Tongue (tissue), 2 donors: ENCODE data around the gene HOXA5. TPM values are rescaled to one million over a fixed set of nuclear protein-coding genes. Genes with fewer than 3 reads are reported as not detected.

Source experiments
- DNase-seq: peaks from one replicate; pipeline ENCODE4 v3.0.0-alpha.2; 2015
- total RNA-seq: library from RNA; depleted of rRNA; stranded (reverse); fragments of >200 nt; gene quantifications from one replicate; pipeline ENCODE4 v1.2.3, GENCODE V29; 2014

Gene HOXA5
- 0.21 TPM for total RNA-seq

DNA sequence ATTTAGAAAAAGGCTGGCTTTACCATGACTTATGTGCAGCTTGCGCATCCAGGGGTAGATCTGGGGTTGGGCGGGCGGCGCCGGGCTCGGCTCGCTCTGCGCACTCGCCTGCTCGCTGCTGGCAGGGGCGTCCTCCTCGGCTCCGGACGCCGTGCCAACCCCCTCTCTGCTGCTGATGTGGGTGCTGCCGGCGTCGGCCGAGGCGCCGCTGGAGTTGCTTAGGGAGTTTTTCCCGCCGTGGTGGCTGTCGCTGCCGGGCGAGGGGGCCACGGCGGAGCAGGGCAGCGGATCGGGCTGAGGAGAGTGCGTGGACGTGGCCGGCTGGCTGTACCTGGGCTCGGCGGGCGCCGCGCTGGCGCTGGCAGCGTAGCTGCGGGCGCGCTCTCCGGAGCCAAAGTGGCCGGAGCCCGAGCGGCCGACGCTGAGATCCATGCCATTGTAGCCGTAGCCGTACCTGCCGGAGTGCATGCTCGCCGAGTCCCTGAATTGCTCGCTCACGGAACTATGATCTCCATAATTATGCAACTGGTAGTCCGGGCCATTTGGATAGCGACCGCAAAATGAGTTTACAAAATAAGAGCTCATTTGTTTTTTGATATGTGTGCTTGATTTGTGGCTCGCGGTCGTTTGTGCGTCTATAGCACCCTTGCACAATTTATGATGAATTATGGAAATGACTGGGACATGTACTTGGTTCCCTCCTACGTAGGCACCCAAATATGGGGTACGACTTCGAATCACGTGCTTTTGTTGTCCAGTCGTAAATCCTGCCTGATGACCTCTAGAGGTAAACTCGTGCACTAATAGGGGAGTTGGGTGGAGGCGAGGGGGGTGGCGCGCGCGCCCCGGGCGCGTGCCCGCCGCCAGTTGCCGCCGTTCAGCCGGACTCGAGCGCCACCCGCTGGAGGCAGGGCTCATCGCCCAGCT is at the start of gene HOXA5:
Gene HOXA5 (minus strand): TSS at position 659 of the 927 bp plus-strand sequence. CDS start 74 bp downstream, at position 585.
- peak; percentile 56 for DNase-seq

DNA sequence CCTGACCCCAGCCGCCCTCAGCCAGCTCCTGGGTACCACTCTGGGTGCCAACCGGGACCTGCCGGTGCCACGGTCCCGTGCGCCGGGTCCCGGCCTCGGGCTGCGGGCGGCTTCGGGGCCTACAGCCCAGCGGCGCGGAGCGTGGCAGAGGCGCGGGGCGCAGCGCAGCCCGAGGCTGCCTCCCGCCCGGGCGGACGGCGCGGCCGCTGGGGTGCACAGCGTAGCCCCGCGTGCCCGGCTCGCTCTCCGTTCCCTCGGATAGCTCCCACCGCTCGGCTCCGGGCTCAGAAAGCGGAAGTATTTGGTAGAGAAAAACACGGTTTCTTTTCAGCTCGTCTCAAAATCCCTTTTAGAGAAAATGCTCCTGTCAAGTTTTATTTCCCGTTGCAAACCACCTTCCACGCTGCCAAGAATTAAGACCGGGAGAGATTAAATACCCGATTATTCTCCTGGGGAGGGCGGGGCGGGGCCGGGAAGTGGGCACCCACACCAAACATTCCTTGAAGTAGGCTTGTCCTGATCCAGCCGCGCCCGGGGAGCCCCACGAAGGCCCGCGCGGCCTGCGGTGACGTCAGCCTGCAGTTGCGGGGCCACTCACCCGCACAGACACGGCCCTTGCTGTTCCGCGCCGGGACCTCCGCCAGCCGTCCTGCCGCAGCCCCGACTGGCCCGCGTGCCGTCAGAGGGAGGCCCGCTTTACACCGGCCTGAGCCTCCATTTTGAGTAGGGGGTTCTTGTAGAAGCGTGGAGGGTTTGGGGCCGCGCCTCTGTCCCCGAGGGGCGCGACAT is 49.3 kb upstream of the HOXA5 start:
- peak; percentile 33 for DNase-seq

DNA sequence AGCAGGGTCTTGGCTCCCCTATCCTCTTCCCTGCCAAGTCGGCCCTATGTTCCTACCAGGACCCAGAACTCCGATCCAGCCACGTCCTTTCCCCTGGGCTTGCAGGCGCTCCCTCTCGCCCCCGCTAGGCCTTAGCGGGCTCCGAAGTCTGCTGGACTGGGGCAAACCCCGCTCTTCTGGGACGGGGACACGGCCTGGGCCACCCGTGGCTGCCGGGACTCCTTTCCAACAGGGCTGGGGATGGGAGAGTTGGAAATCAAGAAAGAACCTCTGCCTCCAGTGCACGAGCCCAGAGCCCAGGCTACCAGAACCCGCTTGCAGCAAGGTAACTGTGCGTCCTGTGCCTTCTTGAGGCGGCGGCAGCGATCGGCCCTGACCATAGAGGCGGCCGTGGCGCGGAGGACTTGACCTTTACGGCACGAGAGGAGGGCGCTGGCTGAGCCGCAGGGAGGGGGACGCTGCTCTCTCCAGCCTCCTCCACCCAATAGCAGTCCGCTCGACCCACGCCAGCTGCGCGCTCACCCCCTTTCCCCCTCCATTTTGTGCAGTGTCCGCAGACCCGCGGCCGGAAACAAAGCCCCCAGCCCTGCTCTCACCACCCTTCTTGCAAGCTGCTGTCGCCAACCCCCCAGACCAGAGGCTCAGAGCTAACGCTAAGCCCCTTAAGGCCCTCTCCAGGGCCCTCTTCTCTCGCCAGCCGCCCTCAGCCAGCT is 48.5 kb upstream of the HOXA5 start:
- DNase-seq: no peak

DNA sequence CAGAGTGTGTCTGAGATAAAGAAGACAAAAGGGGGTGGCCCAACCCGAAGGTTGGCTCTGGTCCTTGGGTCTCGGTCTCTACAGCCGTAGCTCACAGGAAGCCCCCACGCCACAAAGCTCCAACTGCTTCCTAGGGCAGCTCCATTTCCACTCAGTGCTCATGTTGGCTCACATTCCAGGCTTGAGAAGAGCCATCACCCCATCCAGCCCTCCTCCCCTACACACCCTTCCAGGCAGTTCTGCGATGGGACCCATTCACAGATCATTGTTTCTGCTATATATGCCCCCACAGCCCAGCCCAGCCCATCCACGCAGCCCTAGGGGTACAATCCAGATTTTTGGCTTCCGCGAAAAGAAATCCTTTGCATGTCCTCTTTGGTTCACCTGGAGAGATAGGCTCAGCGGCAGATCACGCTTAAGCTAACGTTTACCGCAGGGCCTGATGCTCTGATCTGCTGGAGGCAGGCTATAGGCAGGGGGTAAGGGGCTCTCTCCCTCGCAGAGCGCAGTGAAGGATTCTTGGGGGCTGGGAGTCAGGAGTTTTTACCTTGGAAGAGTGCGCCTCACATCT is 47.8 kb upstream of the HOXA5 start:
- DNase-seq: no peak

DNA sequence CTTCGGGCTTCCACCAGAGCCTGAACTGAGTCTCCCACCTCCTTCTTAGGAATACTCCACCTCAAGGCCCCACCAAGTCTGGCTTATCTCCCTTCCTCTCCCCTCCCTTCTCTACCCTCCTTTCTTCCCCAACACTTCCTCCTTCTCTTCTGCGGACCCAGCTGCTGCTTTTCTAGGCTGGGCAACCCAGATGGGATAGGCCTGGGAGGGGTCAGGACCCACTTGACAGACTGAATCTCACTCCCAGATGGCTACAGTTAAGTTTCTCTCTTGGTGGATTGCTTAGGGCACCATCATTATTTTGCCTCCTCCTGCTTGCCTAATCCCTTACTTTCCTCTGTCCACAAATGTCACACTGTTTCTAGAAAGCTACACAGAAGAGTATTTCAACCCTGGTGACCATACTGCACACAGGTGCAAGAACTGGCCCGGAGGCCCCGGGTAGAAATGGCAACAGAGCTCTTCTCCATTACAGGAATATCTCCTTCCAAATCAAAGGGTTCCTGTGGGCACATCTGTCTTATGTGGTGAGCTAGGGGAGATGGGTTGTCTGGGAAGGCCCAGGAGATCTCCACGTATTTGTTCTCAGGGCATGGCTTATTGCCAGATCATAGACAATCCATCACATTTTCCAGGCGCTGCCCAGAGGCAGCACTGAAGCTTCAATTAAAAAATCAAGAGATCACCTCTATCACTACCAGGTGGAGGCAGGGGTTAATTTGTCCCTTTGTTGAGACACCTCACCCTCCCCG is 46.7 kb upstream of the HOXA5 start:
- DNase-seq: no peak

DNA sequence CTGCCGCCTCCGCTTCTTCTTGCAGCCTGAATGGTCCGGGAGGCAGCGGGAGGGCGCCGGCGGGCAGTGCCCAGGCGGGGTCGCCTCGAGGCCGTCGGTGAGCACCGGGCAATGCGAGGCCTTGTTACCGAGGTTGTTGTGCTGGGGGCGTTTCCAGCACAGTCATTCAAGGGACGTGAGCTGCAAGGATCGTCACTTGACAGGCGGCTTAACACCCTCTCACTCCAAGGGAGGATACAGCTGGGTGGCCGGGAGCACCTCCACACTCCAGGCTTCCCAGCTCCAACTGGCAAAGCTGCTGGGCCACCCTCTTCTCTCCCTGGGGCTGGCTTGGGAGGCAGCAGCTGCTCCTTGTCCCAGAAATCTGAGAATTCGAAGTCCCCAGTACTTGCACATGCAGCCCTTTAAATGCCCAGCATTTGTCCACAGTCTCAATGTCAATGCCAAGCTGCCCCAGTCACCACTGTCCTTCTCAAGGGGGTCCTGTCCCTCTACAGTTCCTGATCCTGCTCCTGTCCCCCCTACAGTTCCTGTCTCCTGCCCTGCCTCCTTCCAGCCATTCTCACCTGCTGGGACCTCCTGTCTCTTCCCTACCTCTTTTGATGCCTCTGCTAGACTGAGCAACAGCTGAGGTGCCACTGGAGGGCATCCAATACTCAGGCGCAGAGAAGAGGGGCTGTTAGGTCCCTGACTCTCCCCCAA is 46.0 kb upstream of the HOXA5 start:
- no peak for DNase-seq

DNA sequence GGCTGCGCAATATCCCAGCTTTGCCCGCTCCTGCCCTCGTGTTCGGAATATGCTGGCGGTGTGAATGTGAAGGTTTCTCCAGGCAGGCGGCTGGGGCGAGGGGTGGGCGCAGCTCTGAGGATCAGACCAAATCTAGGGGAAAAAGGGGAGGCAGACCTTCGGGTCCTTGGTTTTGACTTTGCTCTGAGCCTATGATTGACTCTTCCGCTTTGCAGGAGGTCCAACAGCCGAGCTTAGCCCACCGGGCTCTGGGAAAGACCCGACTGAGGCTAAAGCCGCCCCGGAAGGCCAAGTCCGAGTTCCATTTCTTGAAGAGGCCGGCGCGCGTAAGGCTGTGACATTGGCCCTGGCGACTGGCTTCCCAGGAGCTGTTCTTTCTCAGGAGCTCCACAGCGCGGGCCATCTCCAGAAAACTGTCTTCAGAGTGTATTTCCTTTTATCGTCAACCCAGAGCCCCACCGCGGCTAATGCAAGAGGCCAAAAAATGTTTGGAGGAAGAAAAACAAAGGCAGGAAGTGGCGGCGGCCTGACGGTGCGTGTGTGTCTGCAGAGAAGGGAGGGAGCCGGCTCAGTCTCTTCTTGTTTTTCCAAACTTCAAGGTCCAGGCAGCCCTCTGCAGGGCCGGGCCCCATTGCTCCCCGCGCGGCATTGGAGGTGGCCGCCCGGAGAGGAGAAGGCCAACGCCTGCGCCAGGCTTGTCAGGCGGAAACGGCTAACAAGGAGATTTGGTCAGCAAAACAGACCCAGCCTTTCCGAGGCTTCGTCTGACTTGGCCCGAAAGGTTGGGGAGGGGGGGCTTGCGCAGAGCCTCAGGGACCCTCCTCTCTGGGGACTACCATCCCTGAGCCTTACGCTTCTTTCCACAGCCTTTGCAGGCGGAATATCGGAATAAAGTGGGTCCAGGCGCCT is 45.2 kb upstream of the HOXA5 start:
- no peak for DNase-seq

DNA sequence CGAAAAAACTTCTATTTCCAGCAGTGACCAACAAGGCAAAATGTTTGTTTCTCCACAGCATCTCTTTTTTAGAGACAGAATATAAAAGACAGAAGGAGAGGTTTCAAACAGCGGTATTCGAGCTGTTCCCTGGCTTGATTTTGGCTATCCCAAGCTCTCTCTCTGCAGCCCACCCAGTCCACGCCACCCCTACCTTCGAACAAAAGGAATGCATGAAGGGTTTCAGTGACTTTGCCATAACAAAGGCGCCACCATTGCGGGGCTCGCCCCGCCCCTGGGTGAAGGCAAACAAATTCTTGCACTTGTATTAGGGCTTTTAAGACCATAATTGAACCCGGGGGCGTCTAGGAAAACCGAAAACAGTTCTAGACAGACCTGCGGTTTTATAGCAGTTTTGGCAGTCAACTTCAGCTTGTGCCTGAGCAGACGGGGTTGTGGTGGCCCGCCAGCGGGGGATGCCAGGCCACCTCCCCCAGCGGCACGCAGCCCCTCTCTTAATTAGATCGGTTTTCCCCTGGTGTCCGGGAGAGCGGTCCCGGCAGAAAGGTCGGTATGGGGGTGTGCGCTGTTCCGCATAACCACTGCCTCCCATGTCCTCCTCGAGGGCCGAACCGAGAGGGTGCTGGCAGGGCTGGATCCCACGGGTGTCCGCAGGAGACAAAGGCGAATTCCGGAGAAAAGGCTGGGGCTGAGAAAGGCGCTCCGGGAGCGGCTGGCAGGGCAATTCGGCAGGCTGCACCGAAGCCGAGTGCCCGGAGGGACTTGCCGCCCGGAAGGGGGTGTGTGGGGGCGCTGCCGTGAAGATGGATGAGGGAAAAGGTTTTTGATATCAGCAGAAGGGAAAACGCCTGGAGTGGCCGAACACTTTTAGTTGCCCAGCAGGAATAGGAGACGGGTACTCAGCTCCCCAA is 44.2 kb upstream of the HOXA5 start:
- no peak for DNase-seq

DNA sequence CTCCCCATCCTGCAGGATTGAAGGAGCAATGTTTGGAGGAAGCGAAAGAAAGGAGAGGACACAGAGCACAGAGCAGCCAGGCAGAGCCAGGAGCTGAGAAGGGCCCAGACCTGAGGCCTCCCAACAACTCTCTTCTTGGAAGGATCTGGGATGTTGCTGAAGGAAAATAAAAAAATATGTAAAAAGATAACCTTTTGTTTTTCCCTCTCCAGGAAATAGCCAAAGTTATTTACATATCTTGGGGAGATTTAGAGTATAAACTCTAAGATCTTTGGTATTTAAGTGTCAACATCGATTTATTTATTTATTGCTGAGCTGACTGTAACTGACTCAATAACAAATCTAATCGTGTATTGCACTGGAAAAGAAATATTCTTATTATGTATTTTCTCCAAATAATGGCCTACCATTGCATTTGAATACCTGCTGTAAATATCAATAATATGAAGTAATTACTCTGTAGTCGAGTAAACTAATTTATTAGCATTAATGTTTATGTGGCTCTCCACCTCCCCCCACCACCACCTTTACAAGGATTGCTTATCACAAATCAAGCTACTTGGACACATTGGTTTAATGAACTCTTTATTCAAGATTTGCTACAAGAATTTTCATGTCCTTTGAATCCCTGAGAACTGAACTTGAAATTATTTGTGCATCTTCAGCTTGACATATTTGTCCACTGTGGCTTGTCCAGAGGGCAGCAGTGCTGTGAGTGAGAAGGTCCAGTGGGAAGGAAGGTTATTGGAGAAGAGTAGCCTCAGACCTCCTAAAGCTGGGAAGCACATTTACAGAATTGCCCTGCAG is 43.4 kb upstream of the HOXA5 start:
- DNase-seq: no peak

DNA sequence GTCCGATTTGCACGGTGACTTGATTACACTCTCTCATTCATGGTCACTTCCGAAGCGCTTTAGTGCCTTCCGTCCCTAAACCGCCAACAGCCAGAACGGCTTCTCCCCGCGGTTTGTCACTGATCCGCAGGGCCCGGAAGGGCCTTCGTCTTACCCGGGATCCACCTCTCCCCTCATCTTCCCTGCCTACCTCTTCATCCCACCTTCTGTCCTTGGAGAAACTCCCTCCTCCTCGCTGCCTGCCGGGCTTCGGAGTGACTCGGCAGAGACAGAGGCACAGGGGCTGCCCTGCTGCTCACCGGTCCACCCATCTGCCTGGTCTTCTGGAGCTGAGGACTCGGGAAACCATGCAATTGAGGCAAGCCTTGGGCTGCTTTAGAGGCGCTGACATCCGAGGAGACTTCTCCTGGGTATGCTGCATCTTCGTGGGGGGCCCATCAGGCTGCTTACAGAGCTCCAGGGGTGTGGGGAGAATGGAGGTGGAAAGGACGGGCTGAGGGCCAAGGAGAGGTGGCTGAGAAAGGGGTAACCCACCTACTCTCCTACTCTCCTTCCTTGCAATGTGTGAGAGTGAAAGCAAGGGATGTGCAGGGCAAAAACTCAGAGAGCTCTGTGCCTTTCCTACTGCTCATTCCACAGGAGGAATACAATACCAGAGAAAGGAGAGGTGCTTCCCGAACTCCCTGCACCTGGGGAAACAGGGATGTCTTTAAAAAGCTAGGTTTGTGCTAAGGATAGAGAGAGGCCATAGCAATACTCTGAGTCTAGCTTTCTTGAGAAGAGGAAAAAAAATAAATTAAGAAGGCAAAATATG is 42.6 kb upstream of the HOXA5 start:
- DNase-seq: no peak

DNA sequence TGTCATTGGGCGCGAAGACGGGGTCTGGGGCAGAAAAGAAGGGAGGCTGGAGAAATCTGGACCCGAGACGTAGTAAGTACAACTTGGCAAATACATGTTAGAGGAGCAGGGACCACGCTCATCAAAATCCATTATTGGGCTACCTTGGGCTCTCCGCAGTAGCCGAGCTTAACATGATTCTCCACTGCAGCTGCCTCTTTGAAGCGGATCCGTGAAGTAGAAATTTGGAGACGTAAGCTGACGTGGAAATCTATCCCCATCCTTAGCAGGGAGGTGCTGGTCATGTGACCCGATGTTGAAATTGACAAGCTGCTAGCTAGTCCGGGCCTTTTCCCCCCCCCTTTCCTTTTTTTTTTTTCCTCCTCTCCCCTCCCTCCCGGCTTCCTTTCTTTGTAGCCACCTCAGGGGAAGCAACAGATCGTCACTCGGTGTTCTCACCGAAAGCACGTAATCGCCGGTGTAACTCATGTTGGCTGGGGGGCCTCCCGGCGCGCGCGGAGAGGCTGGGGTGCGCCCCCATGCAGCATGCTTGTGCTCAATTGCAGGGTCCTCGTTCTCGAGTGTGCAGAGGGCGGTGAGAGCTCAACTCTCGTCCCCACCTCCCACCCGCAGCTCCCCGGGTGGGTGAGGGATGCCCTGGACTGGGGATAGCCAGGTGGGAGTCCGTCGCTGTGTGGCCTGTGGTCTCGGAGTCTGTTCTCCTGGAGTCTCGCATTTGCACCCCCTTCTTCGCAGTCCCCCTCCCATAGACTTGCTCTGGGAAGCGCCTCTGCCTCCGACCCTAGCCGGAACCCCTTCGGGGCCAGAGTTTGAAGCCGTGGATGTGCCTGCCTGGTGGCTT is 41.8 kb upstream of the HOXA5 start, which contains the start of gene HOXA11:
Gene HOXA11 (minus strand): TSS at position 220 of the 841 bp plus-strand sequence. CDS start 88 bp downstream, at position 132.
- DNase-seq: no peak

DNA sequence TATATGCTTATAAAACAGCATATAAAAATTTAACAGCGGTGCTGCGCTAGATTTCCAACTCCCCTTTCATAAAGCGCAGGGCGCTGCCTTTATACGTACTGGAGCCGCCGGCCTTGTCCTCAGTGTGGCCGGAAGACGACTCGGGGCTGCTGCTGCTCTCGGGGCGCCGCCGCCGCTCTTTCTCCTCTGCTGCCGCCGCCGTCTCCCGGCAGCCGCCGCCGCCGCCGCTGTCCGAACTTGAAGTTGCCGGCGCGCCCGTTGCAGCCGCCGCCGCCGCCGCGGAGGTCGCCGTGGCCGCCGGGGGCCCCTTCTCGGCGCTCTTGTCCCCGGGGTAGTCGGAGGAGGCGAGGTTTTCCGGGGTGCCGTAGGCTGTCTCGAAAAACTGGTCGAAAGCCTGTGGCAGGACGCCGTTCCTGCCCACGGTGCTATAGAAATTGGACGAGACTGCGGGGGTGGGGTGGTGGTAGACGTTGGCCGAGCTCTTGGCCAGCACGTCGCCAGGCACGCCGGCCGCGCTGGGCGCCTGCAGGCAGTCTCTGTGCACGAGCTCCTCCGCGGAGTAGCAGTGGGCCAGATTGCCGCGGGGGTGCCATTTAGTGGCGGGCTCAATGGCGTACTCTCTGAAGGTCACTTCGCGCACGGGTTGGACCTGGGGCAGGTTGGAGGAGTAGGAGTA is 41.0 kb upstream of the HOXA5 start:
- DNase-seq: no peak

DNA sequence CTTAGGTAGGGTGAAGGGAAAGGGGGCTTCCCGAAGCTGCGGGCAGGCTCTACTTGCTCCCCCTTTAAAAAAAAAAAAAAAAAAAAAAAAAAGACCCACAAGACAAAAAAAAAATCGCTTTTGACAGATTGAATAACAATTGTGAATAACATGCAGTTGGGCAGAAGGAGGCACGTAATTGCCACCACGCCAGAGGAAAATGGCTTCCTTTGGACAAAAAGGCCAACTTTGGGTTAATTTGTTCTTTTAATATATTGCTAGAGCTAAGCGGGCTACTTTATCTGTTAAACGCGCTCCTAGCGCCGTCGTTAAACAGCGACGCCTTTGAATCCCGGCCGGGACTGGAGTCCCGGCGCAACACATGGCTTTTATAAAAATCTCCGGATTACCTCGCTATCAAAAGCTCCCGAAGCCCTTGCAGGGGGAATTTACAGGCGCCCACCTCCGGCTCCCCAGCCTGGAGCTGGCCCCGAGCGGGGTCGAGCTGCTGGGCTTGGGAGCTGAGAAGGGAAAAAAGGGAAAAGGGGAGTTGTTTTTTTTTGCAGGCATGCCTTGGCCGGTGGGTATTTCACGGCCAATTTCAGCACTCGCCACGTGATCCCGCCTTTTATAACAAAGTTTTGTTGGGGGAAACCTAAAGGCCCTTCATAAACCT is 40.3 kb upstream of the HOXA5 start:
- DNase-seq: no peak

DNA sequence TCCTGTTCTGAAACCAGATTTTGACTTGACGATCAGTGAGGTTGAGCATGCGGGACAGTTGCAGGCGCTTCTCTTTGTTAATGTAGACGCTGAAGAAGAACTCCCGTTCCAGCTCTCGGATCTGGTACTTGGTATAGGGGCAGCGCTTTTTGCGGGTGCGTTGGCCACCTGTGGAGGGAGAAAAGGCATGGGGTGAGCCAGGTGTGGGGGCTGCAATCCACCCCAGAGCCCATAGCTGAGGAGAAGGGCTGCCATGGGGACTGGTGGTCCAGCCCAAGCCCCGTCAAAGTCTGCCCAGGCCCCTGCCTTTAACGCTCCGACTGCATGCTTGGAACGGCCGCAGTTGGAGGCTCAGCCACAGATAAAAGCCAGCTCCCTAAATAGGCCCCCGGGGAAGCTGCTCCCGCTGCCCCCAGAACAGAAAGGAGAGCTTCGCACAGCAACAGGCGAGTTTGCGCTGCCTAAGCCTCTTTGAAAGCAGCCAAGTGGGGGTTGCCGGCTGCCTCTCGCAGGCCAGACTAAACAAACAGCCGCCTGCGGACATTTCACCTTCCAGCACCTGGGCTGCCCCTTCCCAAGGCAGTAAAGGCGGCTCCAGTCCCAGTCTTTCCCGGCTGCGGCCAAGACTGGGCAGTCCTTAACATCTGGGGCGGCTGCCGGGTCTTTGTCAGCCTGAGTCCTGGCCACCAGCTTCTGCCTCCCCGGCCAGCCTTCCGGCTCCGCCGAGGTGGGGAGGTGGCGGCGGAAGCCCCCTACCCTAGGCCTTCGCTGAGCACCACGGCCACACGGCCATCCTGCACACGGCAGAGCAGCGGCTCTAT is 39.6 kb upstream of the HOXA5 start:
- DNase-seq: no peak
